Esophagus (tissue), 2 donors: ENCODE measurements around the gene IRF7. TPM values are rescaled to one million over a fixed set of nuclear protein-coding genes. Genes with fewer than 3 reads are reported as not detected.

ENCODE experiments used
- H3K27ac ChIP-seq, 2 donors: one replicate each; pipeline ENCODE4 v1.5.1; 2013; ENCODE audit warnings: low read depth in 2 of 2, mild to moderate bottlenecking in 2 of 2, inconsistent platforms in 1 of 2, low read length in 1 of 2, moderate library complexity in 1 of 2
- H3K27me3 ChIP-seq, 2 donors: one replicate each; pipeline ENCODE4 v1.6.1; 2013; ENCODE audit warnings: low read length in 2 of 2, control low read depth in 1 of 2, mild to moderate bottlenecking in 1 of 2; ENCODE audit not compliant: insufficient read depth in 2 of 2, control insufficient read depth in 1 of 2
- H3K36me3 ChIP-seq, 2 donors: one replicate each; pipeline ENCODE4 v1.6.1; 2013; ENCODE audit warnings: low read length in 1 of 2; ENCODE audit not compliant: control insufficient read depth in 2 of 2, insufficient read depth in 2 of 2
- H3K4me1 ChIP-seq, 2 donors: one replicate each; pipeline ENCODE4 v1.6.1; 2013; ENCODE audit warnings: low read length in 1 of 2; ENCODE audit not compliant: control insufficient read depth in 2 of 2, insufficient read depth in 2 of 2
- H3K4me3 ChIP-seq, 2 donors: one replicate each; pipeline ENCODE4 v1.5.1; 2013; ENCODE audit warnings: low read length in 2 of 2, mild to moderate bottlenecking in 2 of 2, low read depth in 1 of 2, moderate library complexity in 1 of 2
- H3K9me3 ChIP-seq, 2 donors: one replicate each; pipeline ENCODE4 v1.6.1; 2013; ENCODE audit warnings: mild to moderate bottlenecking in 2 of 2, low read depth in 1 of 2, low read length in 1 of 2, moderate library complexity in 1 of 2; ENCODE audit not compliant: control insufficient read depth in 2 of 2, insufficient read depth in 1 of 2
- WGBS, 2 donors: extraction: QIAGEN DNeasy Blood & Tissue Kit; methylation state at CpG; one replicate each; pipeline ENCODE4 v1.1.7; 2013; 5-methylcytosine and 5-hydroxymethylcytosine counted together
- polyA plus RNA-seq, 2 donors: library from polyadenylated mRNA; stranded (reverse); fragments of 200-250 nt; gene quantifications; one replicate each; pipeline ENCODE4 v1.2.3, GENCODE V29; 2013
- donor health status: healthy with polysubstance abuse.
- donor health status: Bipolar disorder and iron deficiency.

IRF7 gene
- polyA plus RNA-seq, 2 donors = 17.0 to 30.1 TPM

DNA sequence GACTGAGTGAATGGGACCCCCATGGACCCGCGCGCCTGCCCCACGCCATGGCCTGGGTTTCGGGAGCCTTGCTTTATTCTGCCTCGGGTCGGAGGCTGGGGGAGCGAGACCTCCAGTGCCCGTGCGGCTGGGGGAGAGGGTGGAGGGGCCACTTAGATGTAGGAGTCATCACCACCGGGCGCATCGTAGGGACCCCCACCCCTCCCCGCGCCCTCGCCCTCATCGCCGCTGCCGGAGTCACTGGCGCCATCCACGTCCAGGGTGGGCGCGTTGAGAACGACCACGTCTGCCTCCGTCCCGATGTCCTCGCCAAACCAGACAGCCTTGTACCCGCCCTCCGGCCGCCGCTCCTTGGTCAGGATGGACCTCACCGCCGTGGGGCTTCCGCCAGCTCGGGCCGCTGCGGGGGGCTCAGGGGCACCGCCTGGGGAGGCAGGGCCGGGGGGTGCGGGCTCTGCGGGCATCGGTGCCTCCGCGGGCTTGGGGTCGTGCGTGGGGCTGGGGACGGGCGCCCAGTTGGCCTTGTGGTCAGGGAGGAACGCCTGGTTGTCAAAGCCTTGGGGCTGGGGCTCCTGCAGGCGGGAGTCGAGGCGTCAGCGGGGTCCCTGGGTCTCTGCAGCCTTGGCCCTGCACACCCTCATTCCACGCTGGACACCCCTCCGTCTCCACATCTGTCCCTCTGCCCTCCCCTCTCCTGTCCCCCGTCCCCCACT is 1.6 kb upstream of the IRF7 start:
- Histone ChIP-seq H3K36me3 (peaks cover 0 to 22% of the 10 kb centered on the region in 2 donors), H3K27ac (no peak overlapping the region), H3K27me3 (no peaks in the 10 kb centered on the region), H3K4me1 (peaks cover 22 to 28% of the 10 kb centered on the region in 2 donors), H3K4me3 (no peak overlapping the region), H3K9me3 (no peaks in the 10 kb centered on the region)
- WGBS, 2 donors = 93 to 94% methylated on average over 52 to 57 of the region's 57 CpGs

DNA sequence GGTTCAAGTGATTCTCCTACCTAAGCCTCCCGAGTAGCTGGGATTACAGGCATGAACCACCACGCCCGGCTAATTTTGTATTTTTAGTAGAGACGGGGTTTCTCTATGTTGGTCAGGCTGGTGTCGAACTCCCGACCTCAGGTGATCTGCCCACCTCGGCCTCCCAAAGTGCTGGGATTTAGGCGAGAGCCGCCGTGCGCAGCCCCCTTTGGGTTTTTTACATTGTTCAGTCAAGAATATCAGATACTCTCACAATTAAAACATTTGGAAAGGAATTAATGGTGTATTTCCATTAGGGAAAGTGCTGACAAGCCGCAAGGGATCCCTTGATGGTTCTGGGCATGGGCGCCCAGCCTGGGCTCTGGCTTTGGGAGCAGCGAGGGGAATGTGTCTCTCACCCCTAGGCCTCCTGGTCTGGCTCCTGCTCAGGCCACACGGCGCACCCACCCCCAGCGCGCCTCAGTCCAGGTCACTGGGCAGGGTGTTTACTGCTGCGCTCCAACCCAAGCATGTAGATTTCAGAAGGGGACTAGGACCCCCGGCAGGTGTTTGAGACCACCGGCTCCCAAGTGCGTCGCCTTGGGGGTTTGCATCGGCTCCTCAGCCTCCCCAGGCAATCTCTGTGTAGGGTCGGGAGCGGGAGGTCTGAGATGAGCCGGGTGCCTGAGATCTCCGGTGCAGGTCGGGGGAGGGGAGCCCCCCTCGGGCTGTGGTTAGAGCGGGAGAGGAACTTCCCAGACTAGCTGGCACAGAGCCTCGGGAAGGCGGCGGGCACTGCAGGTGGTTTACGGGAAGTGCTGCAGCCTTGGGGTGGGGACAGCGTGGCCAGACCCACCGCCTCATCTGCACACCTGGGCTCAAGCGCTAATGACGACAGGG is 809 bp upstream of the IRF7 start:
- peaks cover 4 to 29% of the 10 kb centered on the region in 2 donors for H3K36me3 ChIP-seq
- H3K4me3 ChIP-seq = no peak overlapping the region
- H3K9me3 ChIP-seq = no peaks in the 10 kb centered on the region
- H3K27ac ChIP-seq = peak overlapping the region; percentile 97 to 100
- no peaks in the 10 kb centered on the region for H3K27me3 ChIP-seq
- H3K4me1 ChIP-seq = peaks cover 22 to 31% of the 10 kb centered on the region in 2 donors
- WGBS, 2 donors = 79 to 81% methylated on average over 38 to 39 of the region's 39 CpGs

DNA sequence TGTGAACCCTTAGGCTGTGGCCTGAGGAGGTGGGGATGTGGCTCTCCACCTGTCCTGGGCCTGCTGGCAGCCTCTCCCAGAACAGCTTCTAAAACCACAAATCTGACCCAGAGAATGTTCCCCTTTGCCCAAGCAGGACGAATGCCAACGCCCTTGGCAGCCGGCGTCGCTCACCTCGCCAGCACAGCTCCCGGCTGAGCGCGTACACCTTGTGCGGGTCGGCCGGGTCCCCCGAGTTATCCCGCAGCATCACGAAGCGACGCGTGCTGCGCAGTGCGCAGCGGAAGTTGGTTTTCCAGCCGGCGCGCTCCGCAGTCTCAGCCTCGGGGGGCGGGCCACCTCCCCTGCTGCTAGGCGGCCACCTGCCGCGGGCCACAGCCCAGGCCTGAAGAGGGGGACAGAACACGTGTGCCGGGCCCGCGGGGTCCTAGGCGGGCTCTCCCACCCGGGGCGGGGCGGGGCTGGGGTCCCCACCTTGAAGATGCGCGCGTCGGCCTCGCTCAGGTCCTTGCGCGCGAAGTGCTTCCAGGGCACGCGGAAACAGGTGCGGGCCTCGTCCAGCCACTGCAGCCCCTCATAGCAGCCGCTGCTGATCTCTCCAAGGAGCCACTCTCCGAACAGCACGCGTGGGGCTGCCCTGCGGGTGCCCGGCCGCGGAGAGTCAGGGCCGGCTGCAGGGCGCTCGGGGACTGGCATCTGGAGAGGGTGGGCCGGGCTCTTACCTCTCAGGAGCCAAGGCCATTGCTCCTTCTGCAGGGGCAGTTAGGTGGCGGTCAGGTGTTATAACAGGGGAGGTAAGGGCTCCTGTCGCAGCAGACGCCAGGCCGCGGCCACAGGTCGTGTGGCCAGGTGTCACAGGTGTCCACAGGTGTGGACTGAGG is 887 bp downstream of the IRF7 start:
- no peaks in the 10 kb centered on the region for H3K9me3 ChIP-seq
- 36 to 38% methylated on average over 59 to 68 of the region's 68 CpGs for WGBS, 2 donors
- H3K27ac ChIP-seq = peak overlapping the region; percentile 97 to 100
- H3K4me1 ChIP-seq = peaks cover 22 to 28% of the 10 kb centered on the region in 2 donors
- H3K27me3 ChIP-seq = no peaks in the 10 kb centered on the region
- peak overlapping the region; percentile 53 to 79 for H3K4me3 ChIP-seq
- peaks cover 10 to 45% of the 10 kb centered on the region in 2 donors for H3K36me3 ChIP-seq

DNA sequence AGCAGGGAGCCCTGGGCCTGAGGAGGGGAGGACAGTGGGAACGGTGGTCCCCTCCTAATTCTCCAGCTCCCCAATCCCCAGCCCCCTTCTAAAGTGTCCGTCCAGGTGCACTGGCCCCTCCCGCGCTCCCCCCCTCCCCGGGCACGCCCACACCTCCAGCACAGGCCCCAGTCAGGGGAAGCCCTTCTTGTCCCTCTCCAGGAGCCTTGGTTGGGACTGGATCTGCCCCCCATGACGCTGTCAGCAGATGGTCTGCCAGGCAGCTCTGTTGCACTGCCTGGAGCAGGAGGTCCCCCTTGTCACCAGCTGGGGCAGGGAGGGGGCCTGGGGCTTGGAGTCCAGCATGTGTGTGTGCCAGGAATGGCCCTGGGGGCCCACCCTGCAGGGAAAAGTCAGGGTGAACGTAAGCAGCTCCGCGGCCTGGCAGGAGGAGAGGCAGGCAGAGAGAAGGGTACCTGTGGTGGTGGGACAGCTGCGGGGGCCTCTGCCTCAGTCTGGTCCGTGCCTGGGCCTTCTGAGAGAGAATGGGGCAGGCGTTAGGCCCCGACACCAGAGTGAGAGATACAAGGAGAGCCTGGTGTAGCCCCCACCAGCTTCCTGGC is 1.6 kb downstream of the IRF7 start:
- peak overlapping the region; percentile 97 to 100 for H3K27ac ChIP-seq
- no peaks in the 10 kb centered on the region for H3K9me3 ChIP-seq
- H3K4me1 ChIP-seq = peaks cover 22 to 28% of the 10 kb centered on the region in 2 donors
- H3K36me3 ChIP-seq = peaks cover 14 to 47% of the 10 kb centered on the region in 2 donors
- H3K27me3 ChIP-seq = no peaks in the 10 kb centered on the region
- peak overlapping the region; percentile 53 to 79 for H3K4me3 ChIP-seq
- WGBS, 2 donors = 46 to 56% methylated on average over 14 of the region's 14 CpGs

DNA sequence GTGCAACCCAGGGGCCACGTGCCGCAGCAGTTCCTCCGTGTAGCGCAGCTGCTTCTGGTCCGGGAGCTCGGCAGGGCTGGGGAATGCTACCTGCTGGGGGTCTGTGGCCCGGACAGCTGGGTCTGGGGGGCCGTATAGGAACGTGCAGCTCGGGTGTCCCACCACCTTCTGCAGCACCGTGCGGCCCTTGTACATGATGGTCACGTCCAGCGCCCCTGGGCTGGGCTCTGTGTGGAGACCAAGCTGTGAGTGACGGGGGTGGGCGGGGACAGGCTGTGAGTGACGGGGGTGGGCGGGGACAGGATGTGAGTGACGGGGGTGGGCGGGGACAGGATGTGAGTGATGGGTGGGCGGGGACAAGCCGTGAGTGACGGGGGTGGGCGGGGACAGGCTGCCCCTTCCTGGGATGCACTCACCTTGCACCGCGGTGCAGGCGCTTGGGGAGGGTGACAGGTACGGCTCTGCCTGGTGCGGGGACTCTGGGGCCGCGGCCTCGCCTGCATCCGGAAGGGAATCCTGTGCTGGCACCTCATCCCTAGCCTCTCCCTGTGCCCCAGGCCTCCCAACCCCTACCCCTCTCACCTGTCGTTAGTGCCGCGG is 2.3 kb downstream of the IRF7 start:
- Histone ChIP-seq H3K27ac (peak overlapping the region; percentile 97 to 100), H3K4me3 (no peak overlapping the region), H3K9me3 (no peaks in the 10 kb centered on the region), H3K4me1 (peaks cover 22 to 28% of the 10 kb centered on the region in 2 donors), H3K36me3 (peaks cover 20 to 53% of the 10 kb centered on the region in 2 donors), H3K27me3 (no peaks in the 10 kb centered on the region)
- 37 to 52% methylated on average over 26 to 36 of the region's 36 CpGs for WGBS, 2 donors

DNA sequence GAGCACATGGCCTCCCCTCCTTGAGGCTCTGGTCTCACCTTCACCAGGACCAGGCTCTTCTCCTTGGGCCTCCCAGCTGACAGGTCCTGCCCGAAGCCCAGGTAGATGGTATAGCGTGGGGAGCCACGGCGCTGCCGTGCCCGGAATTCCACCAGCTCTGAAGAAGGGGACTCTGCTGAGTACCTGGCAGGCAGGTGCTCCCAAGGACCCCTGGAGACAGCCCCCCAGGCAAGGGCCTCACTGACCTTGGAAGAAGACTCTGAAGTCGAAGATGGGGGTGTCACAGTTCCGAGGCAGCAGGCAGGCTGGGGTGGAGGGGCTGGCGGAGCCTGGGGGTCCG is 2.8 kb downstream of the IRF7 start:
- 86 to 88% methylated on average over 10 of the region's 10 CpGs for WGBS, 2 donors
- H3K4me1 ChIP-seq = peaks cover 22 to 28% of the 10 kb centered on the region in 2 donors
- H3K9me3 ChIP-seq = no peaks in the 10 kb centered on the region
- H3K27me3 ChIP-seq = no peaks in the 10 kb centered on the region
- H3K36me3 ChIP-seq = peaks cover 20 to 53% of the 10 kb centered on the region in 2 donors
- H3K4me3 ChIP-seq = no peak overlapping the region
- H3K27ac ChIP-seq = peak overlapping the region; percentile 70 to 90

DNA sequence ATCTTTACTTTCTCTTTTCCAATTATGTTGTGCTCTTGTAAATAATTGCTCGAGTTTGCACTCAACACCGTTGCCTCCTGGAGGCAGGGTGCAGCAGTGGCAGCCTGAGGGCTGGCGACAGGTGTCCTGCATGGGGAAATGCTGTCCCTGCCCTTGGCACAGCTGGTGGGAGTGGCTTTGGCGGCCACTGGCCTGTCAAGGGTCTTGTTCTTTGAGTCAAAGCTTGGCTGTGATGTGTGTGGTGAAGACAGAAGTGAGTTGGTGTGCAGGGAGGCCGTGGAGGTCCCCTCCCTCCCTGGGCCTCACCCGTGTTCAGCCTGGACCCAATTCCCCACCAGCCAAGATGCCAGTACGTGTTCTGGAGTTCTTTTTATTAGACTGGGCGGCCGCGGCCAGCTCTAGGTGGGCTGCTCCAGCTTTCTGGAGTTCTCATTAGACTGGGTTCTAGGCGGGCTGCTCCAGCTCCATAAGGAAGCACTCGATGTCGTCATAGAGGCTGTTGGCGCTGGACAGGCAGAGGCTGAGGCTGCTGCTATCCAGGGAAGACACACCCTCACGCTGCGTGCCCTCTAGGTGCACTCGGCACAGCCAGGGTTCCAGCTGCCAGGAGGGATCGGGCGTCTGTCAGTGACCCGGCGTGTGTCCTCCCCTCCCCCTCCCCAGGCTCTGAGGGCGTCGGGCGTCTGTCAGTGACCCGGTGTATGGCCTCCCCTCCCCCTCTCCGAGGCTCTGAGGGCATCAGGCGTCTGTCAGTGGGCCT is 3.4 kb downstream of the IRF7 start:
- Histone ChIP-seq H3K27me3 (no peaks in the 10 kb centered on the region), H3K9me3 (no peaks in the 10 kb centered on the region), H3K4me1 (peaks cover 22 to 28% of the 10 kb centered on the region in 2 donors), H3K27ac (peak overlapping the region; percentile 70 to 90), H3K4me3 (no peak overlapping the region), H3K36me3 (peaks cover 20 to 58% of the 10 kb centered on the region in 2 donors)
- WGBS, 2 donors = 53 to 56% methylated on average over 26 to 27 of the region's 27 CpGs
